ENCODE measurements around the gene EPHB6. TPM values are rescaled to one million over a fixed set of nuclear protein-coding genes. Genes with fewer than 3 reads are reported as not detected.

EPHB6 gene
- total RNA-seq, 2 experiments from 2014 or later = 0.41 to 0.57 TPM

DNA sequence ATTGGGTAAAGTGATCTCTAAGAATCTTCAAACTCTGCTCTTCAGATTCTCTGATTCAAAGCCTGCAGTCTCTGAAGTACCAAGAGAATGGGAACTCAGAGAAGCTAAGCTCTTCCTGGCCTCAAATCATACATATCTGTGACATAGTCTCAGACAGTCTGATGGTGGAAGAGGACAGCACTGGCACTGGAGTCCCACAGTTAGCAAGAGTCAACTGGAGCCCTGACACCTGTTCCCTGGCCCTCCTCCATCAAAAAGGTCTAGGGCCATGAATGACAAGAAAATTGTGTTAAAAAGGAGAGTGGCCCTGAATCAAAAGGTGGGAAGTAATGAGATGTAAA, 46.4 kb upstream of the EPHB6 start:
- Histone ChIP-seq H3K4me1 (ENCODE audit: insufficient read depth, low read length, poor library complexity, severe bottlenecking) (peaks cover 97% of the 10 kb centered on the region), H3K27ac (ENCODE audit: low read depth, low read length, poor library complexity, severe bottlenecking) (peak overlapping the region; percentile 100), H4K20me1 (ENCODE audit: insufficient read depth, low read length) (no peaks in the 10 kb centered on the region), H3K4me2 (ENCODE audit: low read length) (peak overlapping the region; percentile 89), H3K4me3 (ENCODE audit: low read depth, low read length, poor library complexity, severe bottlenecking) (peak overlapping the region; percentile 49), H3K9me3 (ENCODE audit: low read length) (no peaks in the 10 kb centered on the region), H2AFZ (ENCODE audit: low read length) (no peak overlapping the region), H3K9me2 (ENCODE audit: insufficient read depth, low read length) (no peaks in the 10 kb centered on the region), H3K36me3 (ENCODE audit: insufficient read depth, low read length) (peaks cover 23% of the 10 kb centered on the region), H3K79me2 (ENCODE audit: insufficient read depth, low read depth, low read length) (no peaks in the 10 kb centered on the region)
- CTCF ChIA-PET (ENCODE audit: unreplicated experiment) = interaction anchor here (2.2 to 6.0 kb wide), 4 partner anchors 11 to 94 kb away, joined by 9 to 90 read pairs (median 17); no protein-coding TSS in a partner anchor
- no peak for TF ChIP-seq EZH2phosphoT487 (IDR thresholded peaks at IDR 0.05; ENCODE audit: borderline replicate concordance, low read depth, low read length)
- no peak for TF ChIP-seq CTCF (conservative IDR thresholded peaks at IDR 0.05; ENCODE audit: low read length)
- BruUV-seq (replicated peaks) = TSS peak; percentile 99
- intact Hi-C loops (cut with micrococcal nuclease; ENCODE audit: unreplicated experiment) = loop anchor here (1.0 to 10.0 kb wide), 6 partner anchors 10 to 479 kb away; partner anchors contain the start of gene CASP2
- POLR2A ChIA-PET = interaction anchor here (0.6 to 15.5 kb wide), 10 partner anchors 17 to 278 kb away, joined by 3 to 666 read pairs (median 3); partner anchors contain the start of gene PRSS2
- DNase-seq (ENCODE audit: low spot score) = peak; percentile 82

DNA sequence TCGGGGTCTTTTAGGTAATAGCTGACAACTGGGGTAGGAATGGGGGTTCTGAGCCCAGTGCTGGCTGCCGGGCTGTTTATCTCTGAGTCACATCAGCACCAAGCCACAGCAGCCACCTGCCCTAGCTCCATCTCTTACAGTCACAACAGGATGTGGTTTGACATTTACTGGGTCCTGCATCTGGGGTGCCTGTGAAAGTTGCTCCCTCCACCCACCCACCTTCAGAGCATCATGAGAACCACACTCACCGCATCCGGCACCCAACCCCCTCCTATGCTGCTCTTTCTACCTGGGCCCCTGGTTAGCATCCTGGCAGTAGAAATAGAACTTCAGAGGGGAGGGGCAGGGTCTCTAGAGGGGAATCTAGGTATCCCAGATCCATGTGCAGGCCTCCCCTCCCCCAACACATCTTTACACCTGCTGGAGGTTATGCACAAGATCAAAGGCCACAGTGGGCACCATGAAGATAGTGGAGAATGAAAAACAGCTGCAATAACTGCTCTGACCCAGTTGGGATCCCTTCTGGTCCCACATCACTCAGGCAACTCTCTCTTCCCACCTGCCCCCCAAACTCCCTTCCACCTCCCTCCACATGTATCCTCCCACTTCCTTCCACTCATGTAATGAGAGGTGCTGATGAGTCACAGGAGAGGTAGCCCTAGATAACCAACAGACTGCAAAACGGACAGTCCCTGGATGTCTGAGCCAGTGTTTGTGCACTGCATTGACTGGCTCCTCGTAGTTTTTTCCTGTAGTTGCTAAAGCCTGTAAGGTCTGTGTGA, 45.9 kb upstream of the EPHB6 start:
- H3K4me3 ChIP-seq (ENCODE audit: low read depth, low read length, poor library complexity, severe bottlenecking) = peak overlapping the region; percentile 56
- peaks cover 18% of the 10 kb centered on the region for H3K36me3 ChIP-seq (ENCODE audit: insufficient read depth, low read length)
- peak overlapping the region; percentile 100 for H3K27ac ChIP-seq (ENCODE audit: low read depth, low read length, poor library complexity, severe bottlenecking)
- no peak overlapping the region for H2AFZ ChIP-seq (ENCODE audit: low read length)
- no peaks in the 10 kb centered on the region for H3K9me3 ChIP-seq (ENCODE audit: low read length)
- peak; percentile 99 for DNase-seq (ENCODE audit: low spot score)
- POLR2A ChIA-PET = interaction anchor here (0.6 to 15.5 kb wide), 10 partner anchors 18 to 1663 kb away, joined by 3 to 666 read pairs (median 3); partner anchors contain the start of gene PRSS2
- TF ChIP-seq CTCF (conservative IDR thresholded peaks at IDR 0.05; ENCODE audit: low read length) = no peak
- no peaks in the 10 kb centered on the region for H3K9me2 ChIP-seq (ENCODE audit: insufficient read depth, low read length)
- no peaks in the 10 kb centered on the region for H3K79me2 ChIP-seq (ENCODE audit: insufficient read depth, low read depth, low read length)
- CTCF ChIA-PET (ENCODE audit: unreplicated experiment) = interaction anchor here (1.3 to 6.0 kb wide), 7 partner anchors 11 to 95 kb away, joined by 3 to 90 read pairs (median 16); no protein-coding TSS in a partner anchor
- peaks cover 97% of the 10 kb centered on the region for H3K4me1 ChIP-seq (ENCODE audit: insufficient read depth, low read length, poor library complexity, severe bottlenecking)
- no TSS peak for BruUV-seq (replicated peaks)
- intact Hi-C loops (cut with micrococcal nuclease; ENCODE audit: unreplicated experiment) = loop anchor here (1.0 to 10.0 kb wide), 7 partner anchors 11 to 478 kb away; partner anchors contain the start of gene CASP2
- H4K20me1 ChIP-seq (ENCODE audit: insufficient read depth, low read length) = no peaks in the 10 kb centered on the region
- peak overlapping the region; percentile 89 for H3K4me2 ChIP-seq (ENCODE audit: low read length)

All from OCI-LY7 (cell line).